ENCODE results near the gene CLPTM1L. TPM values are rescaled to one million over a fixed set of nuclear protein-coding genes. Genes with fewer than 3 reads are reported as not detected.
"Not testable (repeated sequence)": the region's sequence is repeated elsewhere in the genome, so short reads cannot be mapped to it uniquely, and the experiment has no call there.

Gene CLPTM1L
- total RNA-seq, 1 donor from 2014 or later, result 84.8 TPM

DNA sequence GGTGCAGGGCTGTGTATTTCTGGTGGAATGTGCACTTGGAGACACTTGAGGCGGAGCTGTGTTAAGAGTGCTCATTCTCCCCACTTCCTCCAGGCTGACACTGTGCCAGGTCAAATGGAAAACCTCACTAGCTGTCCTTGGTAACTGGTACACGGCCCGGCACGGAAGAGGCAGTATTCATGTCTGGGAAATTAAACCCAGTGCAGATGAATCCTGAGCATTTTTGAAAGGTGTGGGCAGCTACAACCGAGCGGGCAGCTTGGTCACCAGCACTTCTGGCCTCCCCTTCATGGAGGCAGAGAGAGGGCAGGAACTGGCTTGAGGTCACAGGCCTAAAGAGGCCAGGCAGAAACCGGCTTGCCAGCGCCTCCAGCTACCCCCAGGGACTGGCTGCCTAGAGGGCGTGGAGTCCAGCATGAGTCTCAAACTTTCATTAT lies 1.6 kb downstream of the CLPTM1L start:
- Mint-ChIP-seq H3K27me3 (no peaks in the 10 kb centered on the region), H3K4me3 (peak overlapping the region; percentile 95), H3K36me3 (peaks cover 9% of the 10 kb centered on the region), H3K4me1 (ENCODE audit: unreplicated experiment) (peaks cover 5% of the 10 kb centered on the region), H3K27ac (peak overlapping the region; percentile 34), H3K9me3 (no peaks in the 10 kb centered on the region)
- TF ChIP-seq, protein P1, sequence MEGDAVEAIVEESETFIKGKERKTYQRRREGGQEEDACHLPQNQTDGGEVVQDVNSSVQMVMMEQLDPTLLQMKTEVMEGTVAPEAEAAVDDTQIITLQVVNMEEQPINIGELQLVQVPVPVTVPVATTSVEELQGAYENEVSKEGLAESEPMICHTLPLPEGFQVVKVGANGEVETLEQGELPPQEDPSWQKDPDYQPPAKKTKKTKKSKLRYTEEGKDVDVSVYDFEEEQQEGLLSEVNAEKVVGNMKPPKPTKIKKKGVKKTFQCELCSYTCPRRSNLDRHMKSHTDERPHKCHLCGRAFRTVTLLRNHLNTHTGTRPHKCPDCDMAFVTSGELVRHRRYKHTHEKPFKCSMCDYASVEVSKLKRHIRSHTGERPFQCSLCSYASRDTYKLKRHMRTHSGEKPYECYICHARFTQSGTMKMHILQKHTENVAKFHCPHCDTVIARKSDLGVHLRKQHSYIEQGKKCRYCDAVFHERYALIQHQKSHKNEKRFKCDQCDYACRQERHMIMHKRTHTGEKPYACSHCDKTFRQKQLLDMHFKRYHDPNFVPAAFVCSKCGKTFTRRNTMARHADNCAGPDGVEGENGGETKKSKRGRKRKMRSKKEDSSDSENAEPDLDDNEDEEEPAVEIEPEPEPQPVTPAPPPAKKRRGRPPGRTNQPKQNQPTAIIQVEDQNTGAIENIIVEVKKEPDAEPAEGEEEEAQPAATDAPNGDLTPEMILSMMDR (conservative IDR thresholded peaks at IDR 0.05), result no peak
- no peak for DNase-seq (ENCODE audit: extremely low spot score, unreplicated experiment)

GRCh38 chr5:1342711-1343110 lies 2.2 kb downstream of the CLPTM1L start:
- H3K36me3 Mint-ChIP-seq; H3K9me3 Mint-ChIP-seq; H3K27me3 Mint-ChIP-seq; H3K4me1 Mint-ChIP-seq (ENCODE audit: unreplicated experiment); DNase-seq (ENCODE audit: extremely low spot score, unreplicated experiment); H3K27ac Mint-ChIP-seq: not testable (repeated sequence)
- H3K4me3 Mint-ChIP-seq, result peak overlapping the region; percentile 95

GRCh38 chr5:1342268-1342667 lies 2.6 kb downstream of the CLPTM1L start:
- H3K4me3 Mint-ChIP-seq, result no peak overlapping the region
- TF ChIP-seq, protein P1 (conservative IDR thresholded peaks at IDR 0.05), result no peak
- H3K27ac Mint-ChIP-seq, result no peak overlapping the region
- H3K4me1 Mint-ChIP-seq (ENCODE audit: unreplicated experiment), result peaks cover 5% of the 10 kb centered on the region
- peaks cover 9% of the 10 kb centered on the region for H3K36me3 Mint-ChIP-seq
- H3K27me3 Mint-ChIP-seq, result no peaks in the 10 kb centered on the region
- DNase-seq (ENCODE audit: extremely low spot score, unreplicated experiment), result no peak
- H3K9me3 Mint-ChIP-seq, result no peaks in the 10 kb centered on the region

GRCh38 chr5:1341863-1342262 lies 3.0 kb downstream of the CLPTM1L start:
- peaks cover 9% of the 10 kb centered on the region for H3K36me3 Mint-ChIP-seq
- H3K27me3 Mint-ChIP-seq, result no peaks in the 10 kb centered on the region
- peaks cover 5% of the 10 kb centered on the region for H3K4me1 Mint-ChIP-seq (ENCODE audit: unreplicated experiment)
- TF ChIP-seq, protein P1 (conservative IDR thresholded peaks at IDR 0.05), result no peak
- no peaks in the 10 kb centered on the region for H3K9me3 Mint-ChIP-seq
- DNase-seq (ENCODE audit: extremely low spot score, unreplicated experiment), result no peak
- no peak overlapping the region for H3K27ac Mint-ChIP-seq
- no peak overlapping the region for H3K4me3 Mint-ChIP-seq

DNA sequence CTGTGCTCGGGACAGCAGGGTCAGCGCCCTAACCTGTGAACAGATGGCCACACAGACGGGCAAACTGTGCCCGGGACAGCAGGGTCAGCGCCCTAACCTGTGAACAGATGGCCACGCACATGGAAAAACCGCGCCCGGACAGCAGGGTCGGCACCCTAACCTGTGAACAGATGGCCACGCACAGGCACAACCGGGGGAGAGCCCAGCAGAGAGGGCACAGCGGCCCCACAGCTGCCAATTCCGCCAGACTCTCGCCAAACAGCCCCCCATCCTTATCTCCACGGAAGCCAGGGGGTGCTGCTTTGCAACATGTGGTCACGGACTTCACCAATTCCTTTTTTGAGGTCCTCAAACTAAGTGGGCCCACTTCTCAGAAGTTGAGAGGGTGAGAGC lies 5.1 kb downstream of the CLPTM1L start:
- not testable (repeated sequence) for H3K27me3 Mint-ChIP-seq; H3K4me1 Mint-ChIP-seq (ENCODE audit: unreplicated experiment); H3K4me3 Mint-ChIP-seq; H3K36me3 Mint-ChIP-seq; DNase-seq (ENCODE audit: extremely low spot score, unreplicated experiment); H3K9me3 Mint-ChIP-seq; H3K27ac Mint-ChIP-seq

DNA sequence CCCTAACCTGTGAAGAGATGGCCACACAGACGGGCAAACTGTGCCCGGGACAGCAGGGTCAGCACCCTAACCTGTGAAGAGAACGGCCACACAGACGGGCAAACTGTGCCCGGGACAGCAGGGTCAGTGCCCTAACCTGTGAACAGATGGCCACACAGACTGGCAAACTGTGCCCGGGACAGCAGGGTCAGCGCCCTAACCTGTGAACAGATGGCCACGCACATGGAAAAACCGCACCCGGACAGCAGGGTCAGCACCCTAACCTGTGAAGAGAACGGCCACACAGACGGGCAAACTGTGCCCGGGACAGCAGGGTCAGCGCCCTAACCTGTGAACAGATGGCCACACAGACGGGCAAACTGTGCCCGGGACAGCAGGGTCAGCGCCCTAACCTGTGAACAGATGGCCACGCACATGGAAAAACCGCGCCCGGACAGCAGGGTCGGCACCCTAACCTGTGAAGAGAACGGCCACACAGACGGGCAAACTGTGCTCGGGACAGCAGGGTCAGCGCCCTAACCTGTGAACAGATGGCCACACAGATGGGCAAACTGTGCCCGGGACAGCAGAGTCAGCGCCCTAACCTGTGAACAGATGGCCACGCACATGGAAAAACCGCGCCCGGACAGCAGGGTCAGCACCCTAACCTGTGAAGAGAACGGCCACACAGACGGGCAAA lies 5.6 kb downstream of the CLPTM1L start:
- not testable (repeated sequence) for H3K4me1 Mint-ChIP-seq (ENCODE audit: unreplicated experiment); H3K4me3 Mint-ChIP-seq; H3K36me3 Mint-ChIP-seq; H3K27ac Mint-ChIP-seq; DNase-seq (ENCODE audit: extremely low spot score, unreplicated experiment); H3K27me3 Mint-ChIP-seq; H3K9me3 Mint-ChIP-seq

GRCh38 chr5:1338506-1339070 lies 6.3 kb downstream of the CLPTM1L start:
- TF ChIP-seq, protein P1 (conservative IDR thresholded peaks at IDR 0.05), result no peak
- Mint-ChIP-seq H3K27ac (no peak overlapping the region), H3K9me3 (no peaks in the 10 kb centered on the region), H3K36me3 (peaks cover 6% of the 10 kb centered on the region), H3K4me3 (no peak overlapping the region), H3K4me1 (ENCODE audit: unreplicated experiment) (no peaks in the 10 kb centered on the region), H3K27me3 (no peaks in the 10 kb centered on the region)
- no peak for DNase-seq (ENCODE audit: extremely low spot score, unreplicated experiment)

Measured in type B pancreatic cell (in vitro differentiated cells).